Heart left ventricle (tissue), 13 donors: Measurements from ENCODE around the gene API5.

ENCODE experiments used
- POLR2A ChIP-seq, 2 donors: fragments of 450-650 bp; IDR thresholded peaks; one replicate each; pipeline ENCODE4 v1.6.1; 2017; ENCODE audit warnings: antibody characterized with exemption in 2 of 2, mild to moderate bottlenecking in 2 of 2, moderate library complexity in 2 of 2
- TF ChIP-seq, protein P1 (sequence below), 12 donors: fragments of 200-600 bp; sonication (generic) in 4 of 12; IDR thresholded peaks; one replicate each; pipeline versions ENCODE4 v1.5.0 to v1.8.0; 2018 to 2022; ENCODE audit warnings: antibody characterized with exemption in 12 of 12, mild to moderate bottlenecking in 5 of 12
- donor health status: ischemic (EF 13 %, LVEDD 7.1; RV severe dilation, severe dysfunction).
- donor health status: DM: no; HTN: yes; CAD: no.
- donor health status: DM: no; HTN: no; CAD: no.
- donor health status: ischemic (EF 25% LVEDD 6.9; RV normal size, moderate dysfunction).
- donor health status: ischemic (EF 25% LVEDD 5.7; RV mildly dilated, moderate dysfunction).
- donor health status: ischemic (EF 35%, LVEDD 5.7; RV mildly dilated, moderate dysfunction).
- donor health status: nonischemic (EF 11% LVEDD 7.7; RV severe dilation, severe dysfunction).
- donor health status: DM: yes; HTN: yes; CAD: no.
- donor health status: PGD.
- donor health status: ischemic (EF 29% LVEDD 5.4; RV normal size, mild dysfunction).
- donor health status: nonischemic (EF 23%, LVEDD 6.1; RV moderate dilation, normal function).

- TF ChIP-seq, protein P1, sequence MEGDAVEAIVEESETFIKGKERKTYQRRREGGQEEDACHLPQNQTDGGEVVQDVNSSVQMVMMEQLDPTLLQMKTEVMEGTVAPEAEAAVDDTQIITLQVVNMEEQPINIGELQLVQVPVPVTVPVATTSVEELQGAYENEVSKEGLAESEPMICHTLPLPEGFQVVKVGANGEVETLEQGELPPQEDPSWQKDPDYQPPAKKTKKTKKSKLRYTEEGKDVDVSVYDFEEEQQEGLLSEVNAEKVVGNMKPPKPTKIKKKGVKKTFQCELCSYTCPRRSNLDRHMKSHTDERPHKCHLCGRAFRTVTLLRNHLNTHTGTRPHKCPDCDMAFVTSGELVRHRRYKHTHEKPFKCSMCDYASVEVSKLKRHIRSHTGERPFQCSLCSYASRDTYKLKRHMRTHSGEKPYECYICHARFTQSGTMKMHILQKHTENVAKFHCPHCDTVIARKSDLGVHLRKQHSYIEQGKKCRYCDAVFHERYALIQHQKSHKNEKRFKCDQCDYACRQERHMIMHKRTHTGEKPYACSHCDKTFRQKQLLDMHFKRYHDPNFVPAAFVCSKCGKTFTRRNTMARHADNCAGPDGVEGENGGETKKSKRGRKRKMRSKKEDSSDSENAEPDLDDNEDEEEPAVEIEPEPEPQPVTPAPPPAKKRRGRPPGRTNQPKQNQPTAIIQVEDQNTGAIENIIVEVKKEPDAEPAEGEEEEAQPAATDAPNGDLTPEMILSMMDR (IDR thresholded peaks at IDR 0.05): no peak
- no peak for TF ChIP-seq POLR2A (IDR thresholded peaks at IDR 0.05)
Observed at GRCh38 chr11:43269254-43269918, 42.4 kb upstream of the API5 start.
